ENCODE measurements around the gene COBL.

COBL gene

DNA sequence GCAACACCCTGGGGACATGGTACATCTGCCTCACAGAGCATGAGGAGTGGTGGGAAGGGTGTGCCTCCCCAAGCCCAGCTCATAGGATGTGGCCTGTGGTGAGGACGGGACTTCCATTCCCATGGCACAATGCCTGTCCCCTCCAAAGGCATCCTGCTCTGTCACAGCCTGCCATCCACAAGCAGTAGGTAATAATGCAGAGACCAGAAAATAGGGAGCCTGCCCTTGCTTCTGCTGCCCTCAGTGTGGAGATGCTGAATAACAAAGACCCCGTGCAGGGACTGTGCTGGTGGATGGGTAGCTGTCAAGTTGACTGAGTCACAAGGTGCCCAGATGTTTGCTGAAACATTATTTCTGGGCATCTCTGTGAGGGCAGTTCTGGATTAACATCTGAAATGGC, 334.0 kb downstream of the COBL start:
- no peak for DNase-seq

DNA sequence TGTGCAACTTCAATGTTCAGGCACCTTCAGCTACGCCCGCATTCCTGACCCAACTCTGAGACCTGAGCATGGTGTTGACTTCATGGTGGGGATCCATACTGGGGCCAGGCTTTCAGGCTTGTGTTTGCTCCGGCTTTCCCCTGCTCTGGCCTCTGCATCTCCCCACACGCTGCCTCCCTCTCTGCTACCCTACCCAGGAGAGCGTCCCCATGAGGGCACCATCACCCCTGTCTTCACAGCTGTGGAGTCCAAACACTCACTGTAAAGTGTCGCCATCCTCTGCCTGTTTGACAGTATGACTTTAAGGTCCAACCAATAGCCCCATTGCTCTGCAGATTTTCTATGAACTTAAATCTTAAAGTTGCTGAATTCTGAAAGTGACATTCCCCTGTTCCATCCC, 334.9 kb downstream of the COBL start:
- DNase-seq, result no peak

DNA sequence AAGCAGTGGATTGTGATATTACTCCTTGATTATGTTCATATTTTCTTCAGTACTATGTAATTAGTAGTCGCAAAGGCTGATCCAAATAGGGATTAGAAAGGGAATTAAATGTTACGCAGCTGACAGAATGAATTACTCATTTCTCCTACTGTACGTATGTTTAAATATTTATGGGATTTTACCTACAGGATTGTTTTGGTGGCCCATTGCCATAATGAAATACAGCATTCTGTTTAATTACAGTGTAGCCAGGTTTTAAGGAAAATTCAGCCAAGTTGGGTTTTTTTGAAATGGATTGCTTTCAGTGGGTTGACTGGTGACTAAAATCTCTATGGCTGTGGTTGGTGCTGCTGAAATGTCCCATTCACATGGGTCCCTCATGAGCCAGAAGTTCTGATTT, 336.2 kb downstream of the COBL start:
- no peak for DNase-seq

DNA sequence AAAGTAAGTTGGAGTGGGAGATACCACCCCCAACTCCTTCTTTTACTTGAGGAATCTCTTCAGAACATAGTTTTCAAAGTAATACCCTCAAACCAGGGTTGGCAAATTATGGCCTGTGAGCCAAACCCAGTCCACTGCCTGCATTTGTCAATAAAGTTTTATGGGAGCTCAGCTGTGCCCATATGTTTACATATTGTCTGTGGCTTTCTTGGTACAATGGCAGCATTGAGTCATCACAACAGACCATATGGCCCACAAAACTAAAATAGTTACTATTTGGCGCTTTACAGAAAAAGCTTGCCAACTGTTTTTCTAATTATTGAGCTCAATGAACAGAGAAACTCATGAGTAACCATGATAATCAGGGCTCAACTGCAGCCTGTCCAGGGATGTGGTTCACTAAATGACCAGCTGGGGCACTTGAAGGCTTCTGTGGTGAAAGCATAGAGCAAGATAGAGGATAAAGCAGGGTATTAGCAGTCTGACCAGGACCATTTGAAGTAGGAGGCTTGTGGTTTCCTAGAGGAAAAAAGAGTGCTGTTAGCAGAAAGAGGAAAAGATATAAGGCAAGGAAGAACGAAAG, 337.9 kb downstream of the COBL start:
- DNase-seq, result no peak

DNA sequence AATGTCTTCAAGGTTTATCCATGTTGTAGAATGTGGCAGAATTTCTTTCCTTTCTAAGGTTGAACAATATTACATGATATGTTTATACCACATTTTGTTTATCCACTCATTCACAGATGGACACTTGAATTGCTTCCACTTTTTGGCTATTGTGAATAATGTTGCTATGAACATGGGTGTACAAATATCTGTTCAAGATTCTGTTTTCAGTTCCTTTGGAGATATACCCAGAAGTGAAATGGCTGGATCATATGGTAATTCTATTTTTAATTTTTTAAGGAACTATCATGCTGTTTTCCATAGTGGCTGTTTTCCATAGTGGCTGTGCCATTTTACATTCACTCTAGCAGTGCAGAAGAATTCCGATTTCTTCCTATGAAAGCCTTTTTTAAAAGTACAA, 339.2 kb downstream of the COBL start:
- no peak for DNase-seq

DNA sequence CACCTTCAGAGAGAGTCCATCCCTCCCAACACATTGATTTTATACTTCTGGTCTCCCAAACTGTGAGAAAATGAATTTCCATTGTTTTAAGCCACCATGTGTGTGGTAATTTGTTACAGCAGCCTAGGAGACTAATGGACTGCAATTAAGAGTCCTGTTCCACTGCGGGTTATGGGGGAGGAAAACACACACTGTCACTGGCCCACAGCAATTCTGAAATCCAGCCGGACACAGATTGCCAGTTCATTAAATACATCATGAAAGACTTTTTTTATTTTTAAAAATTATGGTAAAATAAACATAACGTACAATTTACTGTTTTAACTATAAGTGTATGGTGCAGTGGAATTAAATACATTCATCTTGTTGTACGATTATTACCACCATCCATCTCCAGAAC, 340.5 kb downstream of the COBL start:
- no peak for DNase-seq

DNA sequence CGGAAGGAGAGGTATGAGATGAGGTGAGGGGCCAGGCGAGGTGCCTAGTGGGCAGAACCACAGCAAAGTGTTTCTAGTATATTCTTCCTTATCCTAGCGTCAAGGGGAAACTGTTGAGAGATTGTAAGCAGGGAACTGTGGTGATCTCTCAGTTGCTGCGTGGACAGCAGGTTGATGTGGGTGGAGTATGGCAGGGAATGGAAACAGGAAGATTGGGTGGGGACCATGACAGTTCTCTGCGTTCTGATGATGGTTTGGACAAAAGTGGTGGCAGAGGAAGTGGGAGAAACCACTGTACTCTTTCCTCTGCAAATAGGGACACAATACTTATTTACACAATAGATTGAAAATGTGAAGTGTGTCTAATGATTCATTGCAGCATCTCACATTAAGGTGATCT, 342.4 kb downstream of the COBL start:
- DNase-seq, result no peak

DNA sequence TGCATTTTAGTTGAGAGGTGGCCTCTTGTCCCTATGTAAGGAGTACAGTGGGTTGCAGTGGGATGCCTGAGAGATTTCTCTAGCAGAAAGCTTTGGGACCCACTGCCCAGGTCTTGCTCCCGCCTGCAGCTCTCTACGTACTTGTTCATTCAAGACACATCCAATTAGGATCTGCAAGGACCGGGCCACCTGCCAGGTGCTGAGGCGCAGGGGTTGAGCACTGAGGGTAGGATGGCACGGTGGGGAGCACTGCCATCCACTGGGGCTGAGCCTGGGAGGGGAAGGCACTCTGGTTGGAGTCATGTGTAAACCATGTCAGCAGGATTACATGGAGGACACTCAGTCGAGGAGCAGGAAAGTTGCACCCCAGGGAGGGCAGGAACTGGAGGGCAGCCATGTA, 342.8 kb downstream of the COBL start:
- DNase-seq, result no peak

DNA sequence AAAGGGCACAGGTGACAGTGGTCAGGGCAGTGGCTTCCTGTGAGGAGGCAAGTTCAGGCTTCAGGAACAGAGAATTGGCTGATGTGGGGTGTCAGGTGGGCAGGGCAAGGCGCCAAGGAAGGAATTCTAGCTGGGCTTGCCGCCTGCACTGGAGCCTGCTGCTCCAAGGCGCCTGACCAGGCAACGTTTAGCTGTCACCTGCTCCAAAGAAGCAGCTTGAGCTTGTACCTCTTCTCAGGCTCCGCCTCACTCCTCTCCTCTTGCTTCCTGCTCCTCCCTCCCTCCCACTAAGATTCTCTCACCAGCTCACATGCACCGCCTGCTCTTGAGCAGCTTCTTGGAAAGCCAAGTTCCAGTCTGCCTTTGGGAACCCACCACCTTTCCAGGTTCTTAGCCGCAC, 346.5 kb downstream of the COBL start:
- DNase-seq, result peak in 1 of 3 experiments; percentile 23

Measured in NCI-H1417 (cell line).